Activated T-helper 17 cell treated with anti-CD3 and anti-CD28 coated beads, Interleukin-2, amount 50 U/mL, for 72 hours (primary cell): ENCODE results near the gene IDH3B. TPM values are rescaled to one million over a fixed set of nuclear protein-coding genes. Genes with fewer than 3 reads are reported as not detected.
"Not testable (repeated sequence)": the region's sequence is repeated elsewhere in the genome, so short reads cannot be mapped to it uniquely, and the experiment has no call there.

Experiments used
- ATAC-seq: fragments of 150-1000 bp; cut with Tn5 transposase; replicated peaks from 2 replicates; pipeline ENCODE4 v1.10.0; 2021; ENCODE audit warnings: mild to moderate bottlenecking, moderate library complexity
- H3K27ac Mint-ChIP-seq: one replicate; pipeline ENCODE4 v1.8.0; 2022; ENCODE audit warnings: mixed read lengths
- H3K27me3 Mint-ChIP-seq: one replicate; pipeline ENCODE4 v1.8.0; 2022; ENCODE audit warnings: mixed read lengths
- H3K36me3 Mint-ChIP-seq: one replicate; pipeline ENCODE4 v1.8.0; 2022; ENCODE audit warnings: low read depth, mild to moderate bottlenecking, mixed read lengths
- H3K4me1 Mint-ChIP-seq: one replicate; pipeline ENCODE4 v1.8.0; 2022; ENCODE audit warnings: mixed read lengths
- H3K4me3 Mint-ChIP-seq: one replicate; pipeline ENCODE4 v1.8.0; 2022; ENCODE audit warnings: mild to moderate bottlenecking, mixed read lengths
- H3K9me3 Mint-ChIP-seq: one replicate; pipeline ENCODE4 v1.8.0; 2022; ENCODE audit warnings: mixed read lengths
- total RNA-seq, 2 donors: library from RNA; stranded (reverse); gene quantifications; one replicate each; pipeline ENCODE4 v1.2.3, GENCODE V29; 2022

IDH3B gene
- total RNA-seq, 2 donors from 2014 or later = 85.7 to 123 TPM

- H3K36me3 Mint-ChIP-seq = no peaks in the 10 kb centered on the region
- no peak for ATAC-seq
- H3K27ac Mint-ChIP-seq = no peak overlapping the region
- H3K27me3 Mint-ChIP-seq = peaks cover 32% of the 10 kb centered on the region
- H3K4me3 Mint-ChIP-seq = no peak overlapping the region
- H3K9me3 Mint-ChIP-seq = no peaks in the 10 kb centered on the region
- no peaks in the 10 kb centered on the region for H3K4me1 Mint-ChIP-seq
Measured at GRCh38 chr20:2698912-2699311, 34.9 kb upstream of the IDH3B start.

- Mint-ChIP-seq H3K9me3 (no peaks in the 10 kb centered on the region), H3K4me1 (no peaks in the 10 kb centered on the region), H3K27me3 (peaks cover 32% of the 10 kb centered on the region), H3K4me3 (no peak overlapping the region), H3K36me3 (no peaks in the 10 kb centered on the region), H3K27ac (no peak overlapping the region)
- ATAC-seq = no peak
Measured at GRCh38 chr20:2698186-2698817, 34.3 kb upstream of the IDH3B start.

GRCh38 chr20:2697768-2698167 lies 33.8 kb upstream of the IDH3B start:
- Mint-ChIP-seq H3K36me3 (no peaks in the 10 kb centered on the region), H3K4me1 (no peaks in the 10 kb centered on the region), H3K27me3 (peaks cover 32% of the 10 kb centered on the region), H3K27ac (no peak overlapping the region), H3K4me3 (no peak overlapping the region), H3K9me3 (no peaks in the 10 kb centered on the region)
- ATAC-seq = no peak

- Mint-ChIP-seq H3K4me1 (peaks cover 6% of the 10 kb centered on the region), H3K27ac (no peak overlapping the region), H3K9me3 (peaks cover 4% of the 10 kb centered on the region), H3K36me3 (peaks cover 6% of the 10 kb centered on the region), H3K27me3 (peaks cover 37% of the 10 kb centered on the region), H3K4me3 (no peak overlapping the region)
- ATAC-seq = no peak
Measured at GRCh38 chr20:2696646-2697045, 32.6 kb upstream of the IDH3B start.

- H3K4me1 Mint-ChIP-seq, H3K4me3 Mint-ChIP-seq, H3K27ac Mint-ChIP-seq, H3K36me3 Mint-ChIP-seq, ATAC-seq, H3K9me3 Mint-ChIP-seq: not testable (repeated sequence)
- peaks cover 43% of the 10 kb centered on the region for H3K27me3 Mint-ChIP-seq
Measured at GRCh38 chr20:2695984-2696525, 32.0 kb upstream of the IDH3B start.

GRCh38 chr20:2695206-2695983 lies 31.4 kb upstream of the IDH3B start:
- Mint-ChIP-seq H3K9me3 (peaks cover 4% of the 10 kb centered on the region), H3K36me3 (peaks cover 7% of the 10 kb centered on the region), H3K27ac (no peak overlapping the region), H3K4me3 (no peak overlapping the region), H3K27me3 (peaks cover 41% of the 10 kb centered on the region), H3K4me1 (peaks cover 9% of the 10 kb centered on the region)
- no peak for ATAC-seq

GRCh38 chr20:2694519-2694918 lies 30.5 kb upstream of the IDH3B start:
- no peak for ATAC-seq
- Mint-ChIP-seq H3K9me3 (peaks cover 4% of the 10 kb centered on the region), H3K4me1 (peaks cover 9% of the 10 kb centered on the region), H3K27me3 (peaks cover 40% of the 10 kb centered on the region), H3K36me3 (peaks cover 7% of the 10 kb centered on the region), H3K27ac (no peak overlapping the region), H3K4me3 (peak overlapping the region; percentile 4)

GRCh38 chr20:2694008-2694471 lies 30.0 kb upstream of the IDH3B start:
- no peak for ATAC-seq
- peaks cover 4% of the 10 kb centered on the region for H3K9me3 Mint-ChIP-seq
- peaks cover 7% of the 10 kb centered on the region for H3K36me3 Mint-ChIP-seq
- H3K27me3 Mint-ChIP-seq = peaks cover 40% of the 10 kb centered on the region
- peaks cover 9% of the 10 kb centered on the region for H3K4me1 Mint-ChIP-seq
- H3K27ac Mint-ChIP-seq = no peak overlapping the region
- H3K4me3 Mint-ChIP-seq = peak overlapping the region; percentile 4

- Mint-ChIP-seq H3K27ac (no peak overlapping the region), H3K36me3 (peaks cover 7% of the 10 kb centered on the region), H3K27me3 (peaks cover 37% of the 10 kb centered on the region), H3K4me3 (peak overlapping the region; percentile 4), H3K4me1 (peaks cover 9% of the 10 kb centered on the region), H3K9me3 (peaks cover 4% of the 10 kb centered on the region)
- peak; percentile 70 for ATAC-seq
Measured at GRCh38 chr20:2693286-2694007, 29.4 kb upstream of the IDH3B start.

GRCh38 chr20:2692886-2693285 lies 28.9 kb upstream of the IDH3B start:
- no peak overlapping the region for H3K4me3 Mint-ChIP-seq
- peaks cover 9% of the 10 kb centered on the region for H3K4me1 Mint-ChIP-seq
- ATAC-seq = peak; percentile 14
- H3K9me3 Mint-ChIP-seq = peaks cover 4% of the 10 kb centered on the region
- peaks cover 35% of the 10 kb centered on the region for H3K27me3 Mint-ChIP-seq
- no peak overlapping the region for H3K27ac Mint-ChIP-seq
- H3K36me3 Mint-ChIP-seq = peaks cover 7% of the 10 kb centered on the region

GRCh38 chr20:2692036-2692885 lies 28.2 kb upstream of the IDH3B start, which contains the start of gene EBF4:
Gene EBF4, plus strand, starts transcription at chr20:2692780. Its CDS starts 866 bp downstream, at chr20:2693646.
- H3K4me1 Mint-ChIP-seq = peaks cover 9% of the 10 kb centered on the region
- H3K36me3 Mint-ChIP-seq = peaks cover 7% of the 10 kb centered on the region
- H3K27ac Mint-ChIP-seq = peak within 1 kb of the TSS; percentile 90
- H3K4me3 Mint-ChIP-seq = peak within 1 kb of the TSS; percentile 87
- peak; percentile 15 for ATAC-seq
- peaks cover 35% of the 10 kb centered on the region for H3K27me3 Mint-ChIP-seq
- peaks cover 4% of the 10 kb centered on the region for H3K9me3 Mint-ChIP-seq

- peaks cover 31% of the 10 kb centered on the region for H3K27me3 Mint-ChIP-seq
- H3K4me1 Mint-ChIP-seq = peaks cover 9% of the 10 kb centered on the region
- peaks cover 4% of the 10 kb centered on the region for H3K9me3 Mint-ChIP-seq
- peaks cover 7% of the 10 kb centered on the region for H3K36me3 Mint-ChIP-seq
- H3K4me3 Mint-ChIP-seq = peak overlapping the region; percentile 87
- no peak for ATAC-seq
- H3K27ac Mint-ChIP-seq = peak overlapping the region; percentile 90
Measured at GRCh38 chr20:2691663-2692035, 27.6 kb upstream of the IDH3B start.

GRCh38 chr20:2691127-2691526 lies 27.1 kb upstream of the IDH3B start:
- ATAC-seq = no peak
- Mint-ChIP-seq H3K4me1 (peaks cover 9% of the 10 kb centered on the region), H3K4me3 (peak overlapping the region; percentile 87), H3K27ac (no peak overlapping the region), H3K9me3 (peaks cover 4% of the 10 kb centered on the region), H3K36me3 (peaks cover 7% of the 10 kb centered on the region), H3K27me3 (peaks cover 31% of the 10 kb centered on the region)

- Mint-ChIP-seq H3K9me3 (peaks cover 4% of the 10 kb centered on the region), H3K4me3 (peak overlapping the region; percentile 87), H3K4me1 (peaks cover 9% of the 10 kb centered on the region), H3K36me3 (peaks cover 7% of the 10 kb centered on the region), H3K27ac (no peak overlapping the region), H3K27me3 (peaks cover 27% of the 10 kb centered on the region)
- ATAC-seq = no peak
Measured at GRCh38 chr20:2690718-2691117, 26.7 kb upstream of the IDH3B start.
